Peyer's patch (tissue), 4 donors: ENCODE data around the gene SCRN1.

Experiments
- POLR2A ChIP-seq, 2 donors: fragments of 450-650 bp; IDR thresholded peaks; one replicate each; pipeline ENCODE4 v1.5.1; 2017; ENCODE audit warnings: antibody characterized with exemption in 2 of 2, mild to moderate bottlenecking in 2 of 2, moderate library complexity in 2 of 2
- TF ChIP-seq, protein P1 (sequence below), 6 experiments: fragments of 450-650 bp in 4 of 6; fragments of 200-600 bp in 2 of 6; sonication (generic) in 1 of 6; IDR thresholded peaks; one replicate each; pipeline ENCODE4 v1.5.1; 2017 to 2019; ENCODE audit warnings: antibody characterized with exemption in 6 of 6, mild to moderate bottlenecking in 3 of 6, moderate library complexity in 1 of 6

GRCh38 chr7:29917641-29918040, 72.0 kb downstream of the SCRN1 start:
- TF ChIP-seq, protein P1, sequence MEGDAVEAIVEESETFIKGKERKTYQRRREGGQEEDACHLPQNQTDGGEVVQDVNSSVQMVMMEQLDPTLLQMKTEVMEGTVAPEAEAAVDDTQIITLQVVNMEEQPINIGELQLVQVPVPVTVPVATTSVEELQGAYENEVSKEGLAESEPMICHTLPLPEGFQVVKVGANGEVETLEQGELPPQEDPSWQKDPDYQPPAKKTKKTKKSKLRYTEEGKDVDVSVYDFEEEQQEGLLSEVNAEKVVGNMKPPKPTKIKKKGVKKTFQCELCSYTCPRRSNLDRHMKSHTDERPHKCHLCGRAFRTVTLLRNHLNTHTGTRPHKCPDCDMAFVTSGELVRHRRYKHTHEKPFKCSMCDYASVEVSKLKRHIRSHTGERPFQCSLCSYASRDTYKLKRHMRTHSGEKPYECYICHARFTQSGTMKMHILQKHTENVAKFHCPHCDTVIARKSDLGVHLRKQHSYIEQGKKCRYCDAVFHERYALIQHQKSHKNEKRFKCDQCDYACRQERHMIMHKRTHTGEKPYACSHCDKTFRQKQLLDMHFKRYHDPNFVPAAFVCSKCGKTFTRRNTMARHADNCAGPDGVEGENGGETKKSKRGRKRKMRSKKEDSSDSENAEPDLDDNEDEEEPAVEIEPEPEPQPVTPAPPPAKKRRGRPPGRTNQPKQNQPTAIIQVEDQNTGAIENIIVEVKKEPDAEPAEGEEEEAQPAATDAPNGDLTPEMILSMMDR (IDR thresholded peaks at IDR 0.05) = no peak
- no peak for TF ChIP-seq POLR2A (IDR thresholded peaks at IDR 0.05)
